ENCODE data around the gene CFAP107. TPM values are rescaled to one million over a fixed set of nuclear protein-coding genes. Genes with fewer than 3 reads are reported as not detected.
"Not testable (repeated sequence)": the region's sequence is repeated elsewhere in the genome, so short reads cannot be mapped to it uniquely, and the experiment has no call there.

Gene CFAP107
- total RNA-seq, 1 donor from 2014 or later, result not detected

DNA sequence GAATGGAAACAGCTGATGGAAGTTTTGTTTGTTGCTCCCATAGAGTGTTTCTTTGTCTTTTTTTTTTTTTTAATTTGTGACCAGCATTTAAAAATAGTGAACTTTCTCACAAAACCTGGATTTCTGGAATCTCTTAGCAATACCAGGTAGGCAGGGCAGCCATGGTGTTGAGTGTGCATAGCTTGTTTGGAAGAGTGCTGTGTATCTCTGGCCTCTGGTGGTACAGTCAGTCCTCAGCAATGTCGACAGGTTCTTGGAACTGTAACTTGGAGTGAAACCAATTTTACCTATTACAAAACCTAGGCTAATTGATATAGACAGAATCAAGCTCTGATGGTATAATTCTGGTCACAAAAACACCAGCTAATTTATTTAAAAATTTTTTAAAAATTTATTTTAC, 23.4 kb upstream of the CFAP107 start:
- intact Hi-C loops (cut with micrococcal nuclease), result no loop called here
- ChIA-PET POLR2A (no interaction called here), CTCF (no interaction called here)
- Mint-ChIP-seq H3K4me3 (no peak overlapping the region), H3K27me3 (peaks cover 3% of the 10 kb centered on the region), H3K9me3 (peaks cover under 1% of the 10 kb centered on the region), H3K27ac (no peak overlapping the region), H3K4me1 (no peaks in the 10 kb centered on the region), H3K36me3 (ENCODE audit: low read depth) (no peaks in the 10 kb centered on the region)
- ATAC-seq (ENCODE audit: low read depth) (no peak), DNase-seq (no peak)
- no peak for TF ChIP-seq CTCF (IDR thresholded peaks at IDR 0.05)

- no peak overlapping the region for H3K27ac Mint-ChIP-seq
- no peak for TF ChIP-seq CTCF (IDR thresholded peaks at IDR 0.05)
- ChIA-PET POLR2A (no interaction called here), CTCF (no interaction called here)
- no peaks in the 10 kb centered on the region for H3K36me3 Mint-ChIP-seq (ENCODE audit: low read depth)
- H3K4me3 Mint-ChIP-seq, result no peak overlapping the region
- ATAC-seq (ENCODE audit: low read depth), result no peak
- peaks cover 8% of the 10 kb centered on the region for H3K27me3 Mint-ChIP-seq
- DNase-seq, result no peak
- intact Hi-C loops (cut with micrococcal nuclease), result no loop called here
- H3K9me3 Mint-ChIP-seq, result peaks cover 27% of the 10 kb centered on the region
- no peaks in the 10 kb centered on the region for H3K4me1 Mint-ChIP-seq
Observed at GRCh38 chr1:12728391-12728790, 17.6 kb upstream of the CFAP107 start.

DNA sequence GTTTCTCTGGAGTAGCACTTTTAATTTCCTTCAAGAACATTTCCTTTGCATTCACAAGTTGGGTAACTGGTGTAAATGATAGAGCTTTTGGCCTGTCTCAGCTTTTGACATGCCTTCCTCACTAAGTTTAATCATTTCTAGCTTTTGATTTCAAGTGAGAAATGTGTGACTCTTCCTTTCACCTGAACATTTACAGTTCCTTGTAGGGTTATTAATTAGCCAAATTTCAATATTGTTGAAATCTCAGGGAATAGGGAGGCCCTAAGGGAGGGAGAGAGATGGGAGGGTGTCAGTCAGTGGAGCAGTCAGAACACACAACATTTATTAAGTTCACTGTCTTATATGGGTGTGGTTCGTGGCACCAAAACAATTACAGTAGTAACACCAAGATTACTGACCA, 15.8 kb upstream of the CFAP107 start:
- no peak for DNase-seq
- H3K36me3 Mint-ChIP-seq (ENCODE audit: low read depth), result no peaks in the 10 kb centered on the region
- no peaks in the 10 kb centered on the region for H3K4me1 Mint-ChIP-seq
- intact Hi-C loops (cut with micrococcal nuclease), result no loop called here
- peaks cover 27% of the 10 kb centered on the region for H3K9me3 Mint-ChIP-seq
- ATAC-seq (ENCODE audit: low read depth), result no peak
- no peak overlapping the region for H3K4me3 Mint-ChIP-seq
- ChIA-PET CTCF (no interaction called here), POLR2A (no interaction called here)
- H3K27me3 Mint-ChIP-seq, result peaks cover 16% of the 10 kb centered on the region
- no peak for TF ChIP-seq CTCF (IDR thresholded peaks at IDR 0.05)
- no peak overlapping the region for H3K27ac Mint-ChIP-seq

DNA sequence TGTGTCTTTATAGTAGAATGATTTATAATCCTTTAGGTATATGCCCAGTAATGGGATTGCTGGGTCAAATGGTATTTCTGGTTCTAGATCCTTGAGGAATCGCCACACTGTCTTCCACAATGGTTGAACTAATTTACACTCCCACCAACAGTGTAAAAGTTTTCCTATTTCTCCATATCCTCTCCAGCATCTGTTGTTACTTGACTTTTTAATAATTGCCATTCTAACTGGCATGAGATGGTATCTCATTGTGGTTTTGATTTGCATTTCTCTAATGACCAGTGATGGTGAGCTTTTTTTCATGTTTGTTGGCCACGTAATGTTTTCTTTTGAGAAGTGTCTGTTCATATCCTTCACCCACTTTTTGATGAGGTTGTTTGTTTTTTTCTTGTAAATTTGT, 14.9 kb upstream of the CFAP107 start:
- intact Hi-C loops (cut with micrococcal nuclease); H3K4me1 Mint-ChIP-seq; H3K27ac Mint-ChIP-seq; POLR2A ChIA-PET; H3K36me3 Mint-ChIP-seq (ENCODE audit: low read depth); ATAC-seq (ENCODE audit: low read depth); CTCF ChIA-PET; H3K4me3 Mint-ChIP-seq; DNase-seq: not testable (repeated sequence)
- H3K27me3 Mint-ChIP-seq, result peaks cover 19% of the 10 kb centered on the region
- H3K9me3 Mint-ChIP-seq, result peaks cover 30% of the 10 kb centered on the region

GRCh38 chr1:12734651-12735050, 11.3 kb upstream of the CFAP107 start:
- H3K27ac Mint-ChIP-seq, result no peak overlapping the region
- H3K4me1 Mint-ChIP-seq, result no peaks in the 10 kb centered on the region
- peaks cover 27% of the 10 kb centered on the region for H3K9me3 Mint-ChIP-seq
- peaks cover 26% of the 10 kb centered on the region for H3K27me3 Mint-ChIP-seq
- CTCF ChIA-PET, result no interaction called here
- intact Hi-C loops (cut with micrococcal nuclease), result no loop called here
- no peak for TF ChIP-seq CTCF (IDR thresholded peaks at IDR 0.05)
- H3K4me3 Mint-ChIP-seq, result no peak overlapping the region
- H3K36me3 Mint-ChIP-seq (ENCODE audit: low read depth), result no peaks in the 10 kb centered on the region
- POLR2A ChIA-PET, result no interaction called here
- DNase-seq (no peak), ATAC-seq (ENCODE audit: low read depth) (no peak)

DNA sequence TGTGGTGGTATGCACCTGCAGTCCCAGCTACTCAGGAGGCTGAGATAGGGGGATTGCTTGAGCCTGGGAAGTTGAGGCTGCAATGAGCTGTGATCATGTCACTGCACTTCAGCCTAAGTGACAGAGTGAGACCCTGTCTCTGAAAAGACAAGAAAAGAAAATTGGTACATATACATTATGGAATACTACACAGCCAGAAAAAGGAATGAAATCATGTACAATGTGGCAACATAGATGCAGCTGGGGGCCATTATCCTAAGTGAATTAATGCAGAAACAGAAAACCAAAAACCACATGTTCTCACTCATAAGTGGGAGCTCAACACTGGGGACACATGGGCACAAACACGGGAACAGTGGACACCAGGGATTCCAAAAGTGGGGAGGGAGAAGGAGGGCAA, 7.1 kb upstream of the CFAP107 start:
- Mint-ChIP-seq H3K27me3 (peaks cover 23% of the 10 kb centered on the region), H3K4me1 (no peaks in the 10 kb centered on the region)
- POLR2A ChIA-PET, result no interaction called here

More for the DNA sequence above, 7.1 kb upstream of the CFAP107 start:
- Mint-ChIP-seq H3K27ac (no peak overlapping the region), H3K36me3 (ENCODE audit: low read depth) (no peaks in the 10 kb centered on the region), H3K9me3 (peaks cover 12% of the 10 kb centered on the region), H3K4me3 (no peak overlapping the region)
- ATAC-seq (ENCODE audit: low read depth) (no peak), DNase-seq (no peak)
- intact Hi-C loops (cut with micrococcal nuclease), result no loop called here
- no peak for TF ChIP-seq CTCF (IDR thresholded peaks at IDR 0.05)
- CTCF ChIA-PET, result no interaction called here

All from activated B cell treated with CpG ODN at 0.5 μM for 24 hours (primary cell).